Naive thymus-derived CD8-positive, alpha-beta T cell (primary cell): ENCODE data around the gene RAPGEF1. TPM values are rescaled to one million over a fixed set of nuclear protein-coding genes. Genes with fewer than 3 reads are reported as not detected.
A peak's percentile ranks its signal among the peaks of the same experiment; 100 is the strongest.
"Not testable (repeated sequence)": the region's sequence is repeated elsewhere in the genome, so short reads cannot be mapped to it uniquely, and the experiment has no call there.

Experiments used
- ATAC-seq, 2 donors: fragments of 150-1000 bp; cut with Tn5 transposase in 1 of 2; sonication (Bioruptor Pico), chemical (Tn5 transposase) in 1 of 2; 1 replicate in 1 of 2; 2 replicates in 1 of 2; pipeline ENCODE4 v1.10.0; 2021; ENCODE audit warnings: mild to moderate bottlenecking in 2 of 2, moderate library complexity in 2 of 2
- POLR2A ChIA-PET: fragments of 350-600 bp; sonication (Branson Sonifier 250); formaldehyde crosslinking; loops from one replicate; lab custom pipeline; 2021; ENCODE audit warnings: antibody characterized with exemption; lab: Charles Lee
- DNase-seq, 10 donors: peaks; one replicate each; pipeline versions ENCODE4 v3.0.0 to v3.0.0-alpha.2; 2020 to 2022
- H3K27ac Mint-ChIP-seq, 10 donors: one replicate each; pipeline ENCODE4 v1.8.0; 2020 to 2022; ENCODE audit warnings: mild to moderate bottlenecking in 10 of 10, mixed read lengths in 10 of 10, moderate library complexity in 4 of 10, inconsistent platforms in 1 of 10
- H3K27me3 Mint-ChIP-seq, 5 donors: one replicate each; pipeline ENCODE4 v1.8.0; 2021 to 2022; ENCODE audit warnings: mixed read lengths in 5 of 5
- H3K36me3 Mint-ChIP-seq, 3 donors: one replicate each; pipeline ENCODE4 v1.8.0; 2020 to 2022; ENCODE audit warnings: mixed read lengths in 3 of 3, mild to moderate bottlenecking in 2 of 3, inconsistent platforms in 1 of 3
- H3K4me1 Mint-ChIP-seq, 4 donors: one replicate each; pipeline ENCODE4 v1.8.0; 2021 to 2022; ENCODE audit warnings: mixed read lengths in 4 of 4
- H3K4me3 Mint-ChIP-seq, 10 donors: one replicate each; pipeline ENCODE4 v1.8.0; 2020 to 2022; ENCODE audit warnings: mild to moderate bottlenecking in 10 of 10, mixed read lengths in 10 of 10, moderate library complexity in 6 of 10, inconsistent platforms in 1 of 10
- H3K9me3 Mint-ChIP-seq, 9 donors: one replicate each; pipeline ENCODE4 v1.8.0; 2020 to 2022; ENCODE audit warnings: mixed read lengths in 9 of 9, mild to moderate bottlenecking in 3 of 9, inconsistent platforms in 1 of 9, moderate library complexity in 1 of 9
- polyA plus RNA-seq, 3 donors: library from polyadenylated mRNA; unstranded; fragments of 300-500 nt; fragmentation: Illumina TruSeq; gene quantifications; one replicate each; pipeline ENCODE4 v1.2.3, GENCODE V29; 2021
- total RNA-seq, 8 experiments: library from RNA in 2 of 8; stranded (reverse) in 2 of 8; gene quantifications; one replicate each; pipeline ENCODE4 v1.2.3 and lab custom pipeline; 2021 to 2026

The RAPGEF1 gene
- total and polyA plus RNA-seq, 5 experiments from 2014 or later: 1.6 to 94.7 (median 9.0) TPM

GRCh38 chr9:131562032-131562959 lies 177.6 kb downstream of the RAPGEF1 start:
- DNase-seq (no peak), ATAC-seq (no peak)
- Mint-ChIP-seq H3K27ac (no peak overlapping the region), H3K9me3 (peaks cover 0 to 9% (median 0%) of the 10 kb centered on the region in 9 donors), H3K27me3 (peaks cover 0 to under 1% (median 0%) of the 10 kb centered on the region in 5 donors), H3K36me3 (no peaks in the 10 kb centered on the region), H3K4me3 (no peak overlapping the region), H3K4me1 (peaks cover 0 to 1% (median 0%) of the 10 kb centered on the region in 4 donors)
- POLR2A ChIA-PET: interaction anchor here (1.0 kb wide), 1 partner anchor 62 kb away, joined by 5 read pairs; no protein-coding TSS in a partner anchor

GRCh38 chr9:131559421-131560000 lies 180.4 kb downstream of the RAPGEF1 start:
- H3K36me3 Mint-ChIP-seq: no peaks in the 10 kb centered on the region
- no peak overlapping the region for H3K4me3 Mint-ChIP-seq
- H3K27me3 Mint-ChIP-seq: peaks cover 0 to 24% (median 14%) of the 10 kb centered on the region in 5 donors
- DNase-seq (peak in 2 of 10 donors; percentile 19 to 25), ATAC-seq (no peak)
- H3K9me3 Mint-ChIP-seq: peaks cover 0 to 9% (median 0%) of the 10 kb centered on the region in 9 donors
- H3K4me1 Mint-ChIP-seq: peaks cover 0 to 12% (median 5%) of the 10 kb centered on the region in 4 donors
- POLR2A ChIA-PET: interaction anchor here (0.6 to 1.0 kb wide), 4 partner anchors 24 to 186 kb away, joined by 3 to 5 read pairs (median 3); no protein-coding TSS in a partner anchor
- H3K27ac Mint-ChIP-seq: peak overlapping the region in 1 of 10 donors; percentile 69

- no peak for ATAC-seq
- POLR2A ChIA-PET: interaction anchor here (0.9 kb wide), 1 partner anchor 23 kb away, joined by 3 read pairs; no protein-coding TSS in a partner anchor
- Mint-ChIP-seq H3K36me3 (no peaks in the 10 kb centered on the region), H3K27ac (peak overlapping the region in 1 of 10 donors; percentile 19), H3K4me1 (peaks cover 0 to 12% (median 5%) of the 10 kb centered on the region in 4 donors), H3K27me3 (peaks cover 3 to 35% (median 21%) of the 10 kb centered on the region in 5 donors), H3K4me3 (no peak overlapping the region), H3K9me3 (peaks cover 0 to 9% (median 0%) of the 10 kb centered on the region in 9 donors)
- DNase-seq: no peak
Measured at GRCh38 chr9:131557855-131558548, 181.9 kb downstream of the RAPGEF1 start.

GRCh38 chr9:131555841-131556673 lies 183.8 kb downstream of the RAPGEF1 start:
- ATAC-seq (no peak), DNase-seq (no peak)
- Mint-ChIP-seq H3K36me3 (no peaks in the 10 kb centered on the region), H3K27me3 (peaks cover 7 to 49% (median 32%) of the 10 kb centered on the region in 5 donors), H3K4me1 (peaks cover 0 to 12% (median 5%) of the 10 kb centered on the region in 4 donors), H3K9me3 (no peaks in the 10 kb centered on the region), H3K4me3 (peak overlapping the region in 3 of 10 donors; percentile 8 to 15 (median 14)), H3K27ac (peak overlapping the region in 2 of 10 donors; percentile 40 to 53)
- POLR2A ChIA-PET: no interaction called here

GRCh38 chr9:131554843-131555351 lies 185.0 kb downstream of the RAPGEF1 start:
- peaks cover 11 to 60% (median 39%) of the 10 kb centered on the region in 5 donors for H3K27me3 Mint-ChIP-seq
- H3K9me3 Mint-ChIP-seq: no peaks in the 10 kb centered on the region
- DNase-seq: no peak
- peaks cover 0 to 14% (median 5%) of the 10 kb centered on the region in 4 donors for H3K4me1 Mint-ChIP-seq
- H3K36me3 Mint-ChIP-seq: no peaks in the 10 kb centered on the region
- peak overlapping the region in 1 of 10 donors; percentile 19 for H3K27ac Mint-ChIP-seq
- ATAC-seq: peak; percentile 39 to 58
- H3K4me3 Mint-ChIP-seq: peak overlapping the region in 8 of 10 donors; percentile 16 to 54 (median 42)
- POLR2A ChIA-PET: interaction anchor here (0.8 kb wide), 1 partner anchor 18 kb away, joined by 3 read pairs; no protein-coding TSS in a partner anchor

- Mint-ChIP-seq H3K9me3 (peaks cover 0 to 5% (median 0%) of the 10 kb centered on the region in 9 donors), H3K4me3 (peak overlapping the region in 1 of 10 donors; percentile 51), H3K36me3 (no peaks in the 10 kb centered on the region), H3K27ac (no peak overlapping the region), H3K4me1 (peaks cover 0 to 17% (median 4%) of the 10 kb centered on the region in 4 donors), H3K27me3 (peaks cover 16 to 67% (median 45%) of the 10 kb centered on the region in 5 donors)
- no peak for DNase-seq
- no peak for ATAC-seq
- POLR2A ChIA-PET: interaction anchor here (0.8 to 1.3 kb wide), 2 partner anchors 19 to 25 kb away, joined by 3 to 4 read pairs; no protein-coding TSS in a partner anchor
Measured at GRCh38 chr9:131554087-131554842, 185.6 kb downstream of the RAPGEF1 start.

GRCh38 chr9:131552030-131552429 lies 187.8 kb downstream of the RAPGEF1 start:
- POLR2A ChIA-PET: interaction anchor here (0.7 kb wide), 1 partner anchor 715 kb away, joined by 4 read pairs; no protein-coding TSS in a partner anchor
- peaks cover 34 to 86% (median 67%) of the 10 kb centered on the region in 5 donors for H3K27me3 Mint-ChIP-seq
- peaks cover 5 to 12% (median 10%) of the 10 kb centered on the region in 3 donors for H3K36me3 Mint-ChIP-seq
- no peak overlapping the region for H3K27ac Mint-ChIP-seq
- no peak for ATAC-seq
- H3K4me3 Mint-ChIP-seq: no peak overlapping the region
- peaks cover 9 to 27% (median 18%) of the 10 kb centered on the region in 4 donors for H3K4me1 Mint-ChIP-seq
- peaks cover 0 to 14% (median 0%) of the 10 kb centered on the region in 9 donors for H3K9me3 Mint-ChIP-seq
- no peak for DNase-seq

- H3K27ac Mint-ChIP-seq, H3K4me3 Mint-ChIP-seq, POLR2A ChIA-PET, ATAC-seq, DNase-seq: not testable (repeated sequence)
- H3K9me3 Mint-ChIP-seq: peaks cover 0 to 15% (median 0%) of the 10 kb centered on the region in 9 donors
- H3K27me3 Mint-ChIP-seq: peaks cover 34 to 75% (median 61%) of the 10 kb centered on the region in 5 donors
- H3K4me1 Mint-ChIP-seq: peaks cover 15 to 26% (median 22%) of the 10 kb centered on the region in 4 donors
- peaks cover 5 to 12% (median 10%) of the 10 kb centered on the region in 3 donors for H3K36me3 Mint-ChIP-seq
Measured at GRCh38 chr9:131550465-131550864, 189.4 kb downstream of the RAPGEF1 start.

GRCh38 chr9:131549186-131549585 lies 190.7 kb downstream of the RAPGEF1 start:
- POLR2A ChIA-PET, H3K4me3 Mint-ChIP-seq, ATAC-seq, H3K27ac Mint-ChIP-seq, DNase-seq: not testable (repeated sequence)
- peaks cover 0 to 25% (median 4%) of the 10 kb centered on the region in 9 donors for H3K9me3 Mint-ChIP-seq
- H3K27me3 Mint-ChIP-seq: peaks cover 36 to 67% (median 58%) of the 10 kb centered on the region in 5 donors
- peaks cover 9 to 14% (median 12%) of the 10 kb centered on the region in 3 donors for H3K36me3 Mint-ChIP-seq
- H3K4me1 Mint-ChIP-seq: peaks cover 16 to 26% (median 18%) of the 10 kb centered on the region in 4 donors
